HL-60 (cell line): ENCODE results near the gene MPP2.

Experiments
- POLR2AphosphoS5 ChIP-seq: IDR thresholded peaks from 2 replicates; pipeline ENCODE4 v1.6.1; 2012; ENCODE audit warnings: low read depth
- SPI1 ChIP-seq: IDR thresholded peaks from 2 replicates; pipeline ENCODE4 v1.6.1; 2012; ENCODE audit warnings: low read depth, mild to moderate bottlenecking, borderline replicate concordance
- TF ChIP-seq, protein P1 (sequence below): IDR thresholded peaks from one replicate; pipeline ENCODE4 v1.5.1; 2011; ENCODE audit warnings: low read length, control low read depth, inconsistent platforms; ENCODE audit not compliant: insufficient read depth
- TF ChIP-seq, protein P2 (sequence below): IDR thresholded peaks from 2 replicates; pipeline ENCODE4 v1.6.1; 2012; ENCODE audit warnings: low read depth; ENCODE audit not compliant: insufficient replicate concordance

DNA sequence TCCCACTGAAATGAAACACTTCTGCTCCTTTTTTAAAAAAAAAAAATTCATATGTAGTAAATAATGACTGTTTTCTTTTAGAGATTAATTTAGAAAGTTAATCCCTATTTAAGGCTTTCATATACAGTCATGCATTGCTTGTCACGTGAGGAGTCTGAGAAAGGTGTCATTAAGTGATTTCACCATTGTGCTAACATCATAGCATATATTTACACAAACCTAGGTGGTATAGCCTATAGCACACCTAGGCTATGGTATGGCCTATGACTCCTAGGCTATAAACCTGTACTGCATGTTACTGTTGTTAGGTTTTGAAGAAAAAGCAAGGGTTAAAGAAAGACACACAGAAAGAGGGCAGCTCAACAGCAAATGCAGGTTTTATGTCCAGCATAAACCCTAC, 21.3 kb upstream of the MPP2 start:
- TF ChIP-seq, protein P1, sequence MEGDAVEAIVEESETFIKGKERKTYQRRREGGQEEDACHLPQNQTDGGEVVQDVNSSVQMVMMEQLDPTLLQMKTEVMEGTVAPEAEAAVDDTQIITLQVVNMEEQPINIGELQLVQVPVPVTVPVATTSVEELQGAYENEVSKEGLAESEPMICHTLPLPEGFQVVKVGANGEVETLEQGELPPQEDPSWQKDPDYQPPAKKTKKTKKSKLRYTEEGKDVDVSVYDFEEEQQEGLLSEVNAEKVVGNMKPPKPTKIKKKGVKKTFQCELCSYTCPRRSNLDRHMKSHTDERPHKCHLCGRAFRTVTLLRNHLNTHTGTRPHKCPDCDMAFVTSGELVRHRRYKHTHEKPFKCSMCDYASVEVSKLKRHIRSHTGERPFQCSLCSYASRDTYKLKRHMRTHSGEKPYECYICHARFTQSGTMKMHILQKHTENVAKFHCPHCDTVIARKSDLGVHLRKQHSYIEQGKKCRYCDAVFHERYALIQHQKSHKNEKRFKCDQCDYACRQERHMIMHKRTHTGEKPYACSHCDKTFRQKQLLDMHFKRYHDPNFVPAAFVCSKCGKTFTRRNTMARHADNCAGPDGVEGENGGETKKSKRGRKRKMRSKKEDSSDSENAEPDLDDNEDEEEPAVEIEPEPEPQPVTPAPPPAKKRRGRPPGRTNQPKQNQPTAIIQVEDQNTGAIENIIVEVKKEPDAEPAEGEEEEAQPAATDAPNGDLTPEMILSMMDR, result no peak
- TF ChIP-seq, protein P2, sequence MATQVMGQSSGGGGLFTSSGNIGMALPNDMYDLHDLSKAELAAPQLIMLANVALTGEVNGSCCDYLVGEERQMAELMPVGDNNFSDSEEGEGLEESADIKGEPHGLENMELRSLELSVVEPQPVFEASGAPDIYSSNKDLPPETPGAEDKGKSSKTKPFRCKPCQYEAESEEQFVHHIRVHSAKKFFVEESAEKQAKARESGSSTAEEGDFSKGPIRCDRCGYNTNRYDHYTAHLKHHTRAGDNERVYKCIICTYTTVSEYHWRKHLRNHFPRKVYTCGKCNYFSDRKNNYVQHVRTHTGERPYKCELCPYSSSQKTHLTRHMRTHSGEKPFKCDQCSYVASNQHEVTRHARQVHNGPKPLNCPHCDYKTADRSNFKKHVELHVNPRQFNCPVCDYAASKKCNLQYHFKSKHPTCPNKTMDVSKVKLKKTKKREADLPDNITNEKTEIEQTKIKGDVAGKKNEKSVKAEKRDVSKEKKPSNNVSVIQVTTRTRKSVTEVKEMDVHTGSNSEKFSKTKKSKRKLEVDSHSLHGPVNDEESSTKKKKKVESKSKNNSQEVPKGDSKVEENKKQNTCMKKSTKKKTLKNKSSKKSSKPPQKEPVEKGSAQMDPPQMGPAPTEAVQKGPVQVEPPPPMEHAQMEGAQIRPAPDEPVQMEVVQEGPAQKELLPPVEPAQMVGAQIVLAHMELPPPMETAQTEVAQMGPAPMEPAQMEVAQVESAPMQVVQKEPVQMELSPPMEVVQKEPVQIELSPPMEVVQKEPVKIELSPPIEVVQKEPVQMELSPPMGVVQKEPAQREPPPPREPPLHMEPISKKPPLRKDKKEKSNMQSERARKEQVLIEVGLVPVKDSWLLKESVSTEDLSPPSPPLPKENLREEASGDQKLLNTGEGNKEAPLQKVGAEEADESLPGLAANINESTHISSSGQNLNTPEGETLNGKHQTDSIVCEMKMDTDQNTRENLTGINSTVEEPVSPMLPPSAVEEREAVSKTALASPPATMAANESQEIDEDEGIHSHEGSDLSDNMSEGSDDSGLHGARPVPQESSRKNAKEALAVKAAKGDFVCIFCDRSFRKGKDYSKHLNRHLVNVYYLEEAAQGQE, result no peak
- no peak for TF ChIP-seq SPI1
- no peak for TF ChIP-seq POLR2AphosphoS5
